Urinary bladder (tissue), 4 donors: Measurements from ENCODE around the gene NIN. TPM values are rescaled to one million over a fixed set of nuclear protein-coding genes. Genes with fewer than 3 reads are reported as not detected.
A peak's percentile ranks its signal among the peaks of the same experiment; 100 is the strongest.

Experiments used
- DNase-seq: peaks from one replicate; pipeline ENCODE4 v3.0.0-alpha.2; 2015; ENCODE audit errors: extremely low spot score
- H3K27ac ChIP-seq: one replicate; pipeline ENCODE4 v1.5.1; 2013; ENCODE audit warnings: low read depth, mild to moderate bottlenecking, moderate library complexity
- H3K36me3 ChIP-seq: one replicate; pipeline ENCODE4 v1.6.1; 2013; ENCODE audit warnings: mild to moderate bottlenecking, moderate library complexity; ENCODE audit not compliant: insufficient read depth
- H3K4me1 ChIP-seq: one replicate; pipeline ENCODE4 v1.6.1; 2013; ENCODE audit warnings: mild to moderate bottlenecking, moderate library complexity; ENCODE audit not compliant: insufficient read depth
- H3K4me3 ChIP-seq: one replicate; pipeline ENCODE4 v1.5.1; 2013; ENCODE audit warnings: low read depth, low read length
- WGBS: extraction: QIAGEN DNeasy Blood & Tissue Kit; methylation state at CpG from one replicate; pipeline ENCODE4 v1.1.7; 2013; 5-methylcytosine and 5-hydroxymethylcytosine counted together
- polyA plus RNA-seq: library from polyadenylated mRNA; stranded (reverse); fragments of 200-250 nt; gene quantifications from one replicate; pipeline ENCODE4 v1.2.3, GENCODE V29; 2013
- total RNA-seq: library from RNA; depleted of rRNA; stranded (reverse); fragments of >200 nt; gene quantifications from one replicate; pipeline ENCODE4 v1.2.3, GENCODE V29; 2014
- donor health status: healthy with polysubstance abuse.
- donor health status: healthy.

NIN gene
- total and polyA plus RNA-seq, 2 donors = 11.3 to 46.8 TPM

- H3K4me3 ChIP-seq = no peak overlapping the region
- peak; percentile 20 for DNase-seq
- H3K27ac ChIP-seq = peak overlapping the region; percentile 23
- WGBS = 42% methylated on average over 3 of the region's 3 CpGs
- peaks cover 7% of the 10 kb centered on the region for H3K36me3 ChIP-seq
- H3K4me1 ChIP-seq = no peaks in the 10 kb centered on the region
These were observed 89.4 kb downstream of the NIN start for GRCh38 chr14:50741567-50741966.

GRCh38 chr14:50740856-50741255, 90.1 kb downstream of the NIN start:
- H3K4me3 ChIP-seq = no peak overlapping the region
- H3K4me1 ChIP-seq = no peaks in the 10 kb centered on the region
- no peak for DNase-seq
- H3K27ac ChIP-seq = no peak overlapping the region
- peaks cover 6% of the 10 kb centered on the region for H3K36me3 ChIP-seq

- H3K36me3 ChIP-seq = peaks cover 6% of the 10 kb centered on the region
- DNase-seq = no peak
These were observed 91.8 kb downstream of the NIN start for GRCh38 chr14:50739186-50739585.

GRCh38 chr14:50736932-50737419, 94.0 kb downstream of the NIN start:
- 71% methylated on average over 6 of the region's 6 CpGs for WGBS
- H3K36me3 ChIP-seq = peaks cover 5% of the 10 kb centered on the region
- no peak for DNase-seq
- no peaks in the 10 kb centered on the region for H3K4me1 ChIP-seq
- no peak overlapping the region for H3K27ac ChIP-seq
- H3K4me3 ChIP-seq = no peak overlapping the region

More at GRCh38 chr14:50739186-50739585, 91.8 kb downstream of the NIN start:
- Histone ChIP-seq H3K27ac (no peak overlapping the region), H3K4me1 (no peaks in the 10 kb centered on the region), H3K4me3 (no peak overlapping the region)
- WGBS = 93% methylated on average over 4 of the region's 4 CpGs

GRCh38 chr14:50734950-50735695, 95.8 kb downstream of the NIN start:
- Histone ChIP-seq H3K36me3 (peaks cover 5% of the 10 kb centered on the region), H3K27ac (no peak overlapping the region), H3K4me1 (no peaks in the 10 kb centered on the region), H3K4me3 (no peak overlapping the region)
- DNase-seq = no peak
- WGBS = 77% methylated on average over 4 of the region's 4 CpGs

- no peak overlapping the region for H3K27ac ChIP-seq
- no peaks in the 10 kb centered on the region for H3K4me1 ChIP-seq
- no peak for DNase-seq
- WGBS = 89% methylated on average over 2 of the region's 2 CpGs
- no peak overlapping the region for H3K4me3 ChIP-seq
- H3K36me3 ChIP-seq = peaks cover 5% of the 10 kb centered on the region
These were observed 97.5 kb downstream of the NIN start for GRCh38 chr14:50733494-50733893.

GRCh38 chr14:50728836-50729235, 102.1 kb downstream of the NIN start:
- H3K27ac ChIP-seq = no peak overlapping the region
- peaks cover 7% of the 10 kb centered on the region for H3K36me3 ChIP-seq
- H3K4me1 ChIP-seq = no peaks in the 10 kb centered on the region
- H3K4me3 ChIP-seq = no peak overlapping the region
- 82% methylated on average over 6 of the region's 6 CpGs for WGBS
- DNase-seq = no peak

GRCh38 chr14:50726372-50727107, 104.4 kb downstream of the NIN start:
- no peak for DNase-seq
- no peak overlapping the region for H3K4me3 ChIP-seq
- H3K36me3 ChIP-seq = peaks cover 5% of the 10 kb centered on the region

GRCh38 chr14:50725761-50726160, 105.2 kb downstream of the NIN start:
- no peak for DNase-seq
- WGBS = 90% methylated on average over 5 of the region's 5 CpGs
- no peaks in the 10 kb centered on the region for H3K4me1 ChIP-seq
- no peak overlapping the region for H3K27ac ChIP-seq
- H3K4me3 ChIP-seq = no peak overlapping the region
- H3K36me3 ChIP-seq = peaks cover 5% of the 10 kb centered on the region

More at GRCh38 chr14:50726372-50727107, 104.4 kb downstream of the NIN start:
- no peaks in the 10 kb centered on the region for H3K4me1 ChIP-seq
- H3K27ac ChIP-seq = no peak overlapping the region
- 70% methylated on average over 3 of the region's 3 CpGs for WGBS

- WGBS = 75% methylated on average over 1 of the region's 1 CpG
- Histone ChIP-seq H3K27ac (no peak overlapping the region), H3K4me3 (no peak overlapping the region), H3K36me3 (peaks cover 2% of the 10 kb centered on the region), H3K4me1 (no peaks in the 10 kb centered on the region)
- DNase-seq = no peak
These were observed 110.8 kb downstream of the NIN start for GRCh38 chr14:50719911-50720759.

- Histone ChIP-seq H3K4me1 (no peaks in the 10 kb centered on the region), H3K36me3 (no peaks in the 10 kb centered on the region), H3K4me3 (no peak overlapping the region), H3K27ac (no peak overlapping the region)
- WGBS = 80% methylated on average over 1 of the region's 1 CpG
- DNase-seq = no peak
These were observed 112.0 kb downstream of the NIN start for GRCh38 chr14:50718949-50719348.

GRCh38 chr14:50717811-50718210, 113.2 kb downstream of the NIN start:
- WGBS = 60% methylated on average over 7 of the region's 7 CpGs

GRCh38 chr14:50714450-50715073, 116.4 kb downstream of the NIN start:
- Histone ChIP-seq H3K27ac (no peak overlapping the region), H3K4me3 (no peak overlapping the region), H3K36me3 (no peaks in the 10 kb centered on the region), H3K4me1 (no peaks in the 10 kb centered on the region)
- 66% methylated on average over 2 of the region's 2 CpGs for WGBS
- no peak for DNase-seq

More at GRCh38 chr14:50717811-50718210, 113.2 kb downstream of the NIN start:
- Histone ChIP-seq H3K27ac (no peak overlapping the region), H3K36me3 (no peaks in the 10 kb centered on the region), H3K4me3 (no peak overlapping the region), H3K4me1 (no peaks in the 10 kb centered on the region)
- DNase-seq = no peak
